WERI-Rb-1 (cell line): ENCODE measurements around the gene PLA2G2E.

Experiments used
- DNase-seq: peaks from one replicate; pipeline ENCODE4 v3.0.0-alpha.2; 2020
- H3K27ac ChIP-seq: fragments of 250-450 bp; sonication (Bioruptor Pico); 2 replicates; pipeline ENCODE4 v1.5.1; 2020; ENCODE audit warnings: mild to moderate bottlenecking, moderate library complexity
- H3K27me3 ChIP-seq: fragments of 250-450 bp; sonication (Bioruptor Pico); 2 replicates; pipeline ENCODE4 v1.5.1; 2021; ENCODE audit warnings: mild to moderate bottlenecking, low read depth, moderate library complexity; ENCODE audit not compliant: insufficient read depth, severe bottlenecking
- H3K36me3 ChIP-seq: fragments of 250-450 bp; sonication (Bioruptor Pico); 2 replicates; pipeline ENCODE4 v1.5.1; 2020; ENCODE audit warnings: mild to moderate bottlenecking, moderate library complexity
- H3K4me3 ChIP-seq: 2 replicates; pipeline ENCODE4 v1.5.1; 2011; ENCODE audit warnings: low read depth, mild to moderate bottlenecking, control low read depth, low read length
- H3K9me3 ChIP-seq: fragments of 250-450 bp; sonication (Bioruptor Pico); 2 replicates; pipeline ENCODE4 v1.5.1; 2021; ENCODE audit warnings: mild to moderate bottlenecking, moderate library complexity; ENCODE audit not compliant: severe bottlenecking
- TF ChIP-seq, protein P1 (sequence below): IDR thresholded peaks from 2 replicates; pipeline ENCODE4 v1.5.1; 2011; ENCODE audit warnings: low read depth, mild to moderate bottlenecking, control low read depth, inconsistent platforms, low read length

The PLA2G2E gene

DNA sequence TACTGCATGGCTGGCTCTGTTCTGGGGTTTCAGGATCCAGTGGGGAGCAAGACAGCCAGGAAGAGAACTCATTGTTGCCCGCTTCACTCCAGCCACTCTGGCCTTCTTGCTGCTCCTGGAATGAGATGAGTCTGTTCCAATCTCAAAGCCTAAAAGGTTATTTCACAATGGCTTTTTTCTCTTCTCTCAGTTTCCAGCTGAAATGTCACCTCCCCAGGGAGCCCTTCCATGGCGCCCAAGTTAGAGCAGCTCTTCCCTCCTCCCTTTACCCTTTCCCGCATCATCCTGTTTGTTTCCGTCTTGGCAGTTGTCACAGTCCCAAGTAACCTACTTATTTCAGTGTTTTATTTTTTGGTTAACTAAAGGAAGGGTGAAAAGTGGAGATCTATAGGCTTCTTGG is 40.2 kb upstream of the PLA2G2E start:
- no peaks in the 10 kb centered on the region for H3K9me3 ChIP-seq
- H3K4me3 ChIP-seq: no peak overlapping the region
- DNase-seq: no peak
- no peaks in the 10 kb centered on the region for H3K36me3 ChIP-seq
- H3K27ac ChIP-seq: no peak overlapping the region
- TF ChIP-seq, protein P1, sequence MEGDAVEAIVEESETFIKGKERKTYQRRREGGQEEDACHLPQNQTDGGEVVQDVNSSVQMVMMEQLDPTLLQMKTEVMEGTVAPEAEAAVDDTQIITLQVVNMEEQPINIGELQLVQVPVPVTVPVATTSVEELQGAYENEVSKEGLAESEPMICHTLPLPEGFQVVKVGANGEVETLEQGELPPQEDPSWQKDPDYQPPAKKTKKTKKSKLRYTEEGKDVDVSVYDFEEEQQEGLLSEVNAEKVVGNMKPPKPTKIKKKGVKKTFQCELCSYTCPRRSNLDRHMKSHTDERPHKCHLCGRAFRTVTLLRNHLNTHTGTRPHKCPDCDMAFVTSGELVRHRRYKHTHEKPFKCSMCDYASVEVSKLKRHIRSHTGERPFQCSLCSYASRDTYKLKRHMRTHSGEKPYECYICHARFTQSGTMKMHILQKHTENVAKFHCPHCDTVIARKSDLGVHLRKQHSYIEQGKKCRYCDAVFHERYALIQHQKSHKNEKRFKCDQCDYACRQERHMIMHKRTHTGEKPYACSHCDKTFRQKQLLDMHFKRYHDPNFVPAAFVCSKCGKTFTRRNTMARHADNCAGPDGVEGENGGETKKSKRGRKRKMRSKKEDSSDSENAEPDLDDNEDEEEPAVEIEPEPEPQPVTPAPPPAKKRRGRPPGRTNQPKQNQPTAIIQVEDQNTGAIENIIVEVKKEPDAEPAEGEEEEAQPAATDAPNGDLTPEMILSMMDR: no peak
- H3K27me3 ChIP-seq: peaks cover 16% of the 10 kb centered on the region

DNA sequence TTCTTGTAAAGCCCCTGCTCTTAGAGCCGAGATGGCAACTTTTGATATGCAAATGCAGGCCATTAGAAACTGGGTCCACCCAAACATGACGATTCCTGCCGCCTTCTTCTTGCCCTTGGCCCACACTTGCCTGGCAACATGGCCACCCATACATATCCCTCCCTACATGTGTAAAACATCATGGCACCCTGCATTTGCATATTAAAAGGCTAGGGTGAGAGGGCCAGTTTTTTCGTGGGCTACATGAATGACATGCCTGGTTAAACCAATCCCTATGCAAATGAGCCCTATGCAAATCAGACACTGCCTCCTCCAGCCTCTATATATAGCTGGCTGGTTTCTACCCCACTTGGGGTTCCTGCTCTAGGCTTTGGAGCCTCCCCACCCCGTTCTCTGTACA is 37.2 kb upstream of the PLA2G2E start:
- H3K27ac ChIP-seq: no peak overlapping the region
- no peak overlapping the region for H3K4me3 ChIP-seq
- H3K27me3 ChIP-seq: peaks cover 13% of the 10 kb centered on the region
- no peaks in the 10 kb centered on the region for H3K36me3 ChIP-seq
- H3K9me3 ChIP-seq: no peaks in the 10 kb centered on the region
- TF ChIP-seq, protein P1: no peak
- no peak for DNase-seq

DNA sequence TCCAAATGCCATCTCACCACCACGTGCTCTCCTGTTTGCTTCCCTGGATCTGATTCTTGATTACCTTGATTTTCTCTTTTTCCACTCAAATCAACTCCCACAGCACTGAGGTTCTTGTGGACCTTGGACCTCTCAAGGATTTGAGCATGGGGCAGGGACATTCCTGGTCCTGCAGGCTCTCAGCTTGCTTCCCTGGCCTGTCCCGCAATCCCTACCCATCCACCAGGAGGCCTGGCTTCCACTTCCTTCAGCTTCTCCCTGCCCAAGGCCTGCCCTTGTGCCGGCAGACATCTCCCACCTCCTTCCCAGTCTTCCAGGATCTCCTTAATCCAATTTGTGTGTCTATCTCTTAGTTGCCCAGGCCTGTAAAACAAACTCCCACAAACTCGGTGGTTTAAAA is 34.4 kb upstream of the PLA2G2E start:
- H3K36me3 ChIP-seq: no peaks in the 10 kb centered on the region
- no peak overlapping the region for H3K4me3 ChIP-seq
- peak; percentile 17 for DNase-seq
- TF ChIP-seq, protein P1: peak; percentile 37
- H3K27me3 ChIP-seq: peaks cover 4% of the 10 kb centered on the region
- H3K9me3 ChIP-seq: peaks cover 4% of the 10 kb centered on the region
- H3K27ac ChIP-seq: no peak overlapping the region

DNA sequence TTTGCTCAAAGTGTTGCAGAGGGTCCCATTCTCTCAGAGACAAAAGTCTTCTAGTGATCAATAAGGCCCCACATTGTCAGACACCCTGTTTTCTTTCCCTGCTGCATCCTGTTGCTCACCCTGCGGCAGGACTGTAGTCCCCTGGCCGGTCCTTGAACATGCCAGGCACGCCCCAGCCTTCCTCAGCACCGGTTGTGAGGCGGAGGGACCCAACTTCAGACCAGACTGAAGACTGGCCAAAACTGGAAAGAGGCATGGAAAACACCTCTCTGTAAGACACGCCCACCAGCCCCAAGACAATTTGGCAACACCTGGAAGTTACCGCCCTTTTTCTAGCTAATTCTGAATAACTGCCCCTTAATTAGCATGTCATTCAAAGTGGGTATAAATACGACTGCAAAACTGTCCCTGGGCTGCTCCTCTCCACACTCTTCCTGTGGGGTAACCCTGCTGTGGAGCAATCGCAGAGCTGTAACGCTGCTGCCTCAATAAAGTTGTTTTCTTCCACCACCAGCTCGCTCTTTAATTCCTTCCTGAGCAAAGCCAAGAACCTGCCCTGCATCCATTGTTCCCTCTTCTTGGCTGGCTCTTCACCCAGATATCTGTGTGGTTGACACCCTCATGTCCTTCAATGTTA is 32.2 kb upstream of the PLA2G2E start:
- Histone ChIP-seq H3K27ac (no peak overlapping the region), H3K36me3 (no peaks in the 10 kb centered on the region), H3K4me3 (no peak overlapping the region), H3K27me3 (no peaks in the 10 kb centered on the region), H3K9me3 (peaks cover 4% of the 10 kb centered on the region)
- DNase-seq: no peak
- TF ChIP-seq, protein P1: no peak

DNA sequence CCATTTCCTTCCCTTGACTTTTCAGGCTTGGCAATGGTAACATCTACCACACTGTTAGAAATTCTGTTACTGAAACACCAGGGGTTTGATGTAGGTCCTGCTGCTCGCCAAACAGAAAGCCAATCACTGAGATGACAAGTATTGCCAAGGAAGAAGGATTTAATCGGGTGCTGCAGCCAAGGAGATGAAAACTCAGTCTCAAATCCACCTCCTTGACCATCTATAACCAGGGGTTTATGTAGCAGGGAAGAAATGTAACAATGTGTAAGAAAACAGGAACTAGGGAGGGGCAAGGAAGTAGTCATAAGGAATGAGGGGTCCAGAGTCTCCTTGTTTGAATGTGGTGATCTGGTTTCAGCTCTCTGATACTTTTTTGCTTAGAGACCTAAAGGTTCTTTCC is 30.6 kb upstream of the PLA2G2E start:
- TF ChIP-seq, protein P1: no peak
- no peak for DNase-seq
- H3K4me3 ChIP-seq: no peak overlapping the region
- peaks cover 4% of the 10 kb centered on the region for H3K9me3 ChIP-seq
- H3K27me3 ChIP-seq: no peaks in the 10 kb centered on the region
- H3K27ac ChIP-seq: no peak overlapping the region
- no peaks in the 10 kb centered on the region for H3K36me3 ChIP-seq

DNA sequence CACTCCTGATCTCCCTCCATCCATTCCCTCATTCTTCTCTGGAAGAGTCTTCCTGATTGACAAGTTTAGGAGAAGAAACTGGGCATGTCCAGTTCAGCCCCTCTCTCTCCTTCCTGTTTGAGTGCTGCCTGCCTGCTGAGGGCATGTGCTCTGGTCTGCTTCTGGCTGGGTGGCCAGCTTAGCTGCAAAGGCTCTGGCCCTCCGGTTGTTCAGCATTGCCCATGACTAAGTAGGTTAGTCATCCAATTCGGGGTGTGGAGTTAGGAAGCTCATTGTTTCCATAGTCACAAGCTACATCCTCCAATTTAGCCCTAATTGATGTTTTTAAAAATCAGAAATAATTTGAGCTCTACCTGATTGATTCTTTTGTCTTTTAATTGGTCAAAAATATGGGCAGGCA is 25.6 kb upstream of the PLA2G2E start:
- H3K4me3 ChIP-seq: no peak overlapping the region
- no peaks in the 10 kb centered on the region for H3K36me3 ChIP-seq
- TF ChIP-seq, protein P1: no peak
- no peaks in the 10 kb centered on the region for H3K9me3 ChIP-seq
- H3K27ac ChIP-seq: no peak overlapping the region
- DNase-seq: no peak
- no peaks in the 10 kb centered on the region for H3K27me3 ChIP-seq
